Measurements from ENCODE around the gene NUDT19. TPM values are rescaled to one million over a fixed set of nuclear protein-coding genes. Genes with fewer than 3 reads are reported as not detected.
"Not testable (repeated sequence)": the region's sequence is repeated elsewhere in the genome, so short reads cannot be mapped to it uniquely, and the experiment has no call there.

The NUDT19 gene
- total and polyA plus RNA-seq, 9 donors = 3.6 to 13.0 (median 6.3) TPM

- DNase-seq = no peak
- intact Hi-C loops (cut with DNase I) = no loop called here
- no peak for TF ChIP-seq EP300 (IDR thresholded peaks at IDR 0.05)
- no peak for TF ChIP-seq CTCF (IDR thresholded peaks at IDR 0.05)
- TF ChIP-seq POLR2A (IDR thresholded peaks at IDR 0.05) = no peak
Measured at GRCh38 chr19:32688311-32688710, 3.3 kb upstream of the NUDT19 start.

GRCh38 chr19:32691952-32692726, 518 bp downstream of the NUDT19 start:
- Histone ChIP-seq H3K4me1 (ENCODE audit: insufficient read depth) (peaks cover 20% of the 10 kb centered on the region), H3K4me3 (peak overlapping the region; percentile 73), H3K9me3 (no peaks in the 10 kb centered on the region), H3K27me3 (no peaks in the 10 kb centered on the region), H3K27ac (peak overlapping the region in 1 of 2 donors; percentile 18), H3K36me3 (no peaks in the 10 kb centered on the region)
- peak; percentile 23 to 66 (median 38) for DNase-seq
- 0 to 5% (median 1%) methylated on average over 56 to 93 of the region's 93 CpGs for WGBS, 3 donors
- intact Hi-C loops (cut with DNase I) = no loop called here
- TF ChIP-seq EP300 (IDR thresholded peaks at IDR 0.05) (no peak), POLR2A (IDR thresholded peaks at IDR 0.05) (no peak), CTCF (IDR thresholded peaks at IDR 0.05) (no peak)

More at GRCh38 chr19:32688311-32688710, 3.3 kb upstream of the NUDT19 start:
- 81 to 88% (median 87%) methylated on average over 1 of the region's 1 CpG for WGBS, 3 donors
- Histone ChIP-seq H3K9me3 (no peaks in the 10 kb centered on the region), H3K27ac (no peak overlapping the region), H3K4me1 (ENCODE audit: insufficient read depth) (peaks cover 12% of the 10 kb centered on the region), H3K36me3 (no peaks in the 10 kb centered on the region), H3K4me3 (no peak overlapping the region), H3K27me3 (no peaks in the 10 kb centered on the region)

GRCh38 chr19:32692727-32693061, 1.1 kb downstream of the NUDT19 start:
- Histone ChIP-seq H3K4me1 (ENCODE audit: insufficient read depth) (peaks cover 20% of the 10 kb centered on the region), H3K9me3 (no peaks in the 10 kb centered on the region), H3K36me3 (no peaks in the 10 kb centered on the region), H3K4me3 (peak overlapping the region; percentile 73), H3K27me3 (no peaks in the 10 kb centered on the region), H3K27ac (no peak overlapping the region)
- intact Hi-C loops (cut with DNase I) = no loop called here
- DNase-seq = no peak
- no peak for TF ChIP-seq POLR2A (IDR thresholded peaks at IDR 0.05)
- TF ChIP-seq CTCF (IDR thresholded peaks at IDR 0.05) = no peak
- TF ChIP-seq EP300 (IDR thresholded peaks at IDR 0.05) = no peak
- WGBS, 3 donors = 7 to 24% (median 8%) methylated on average over 5 to 7 of the region's 7 CpGs

- H3K27me3 ChIP-seq; H3K27ac ChIP-seq; H3K9me3 ChIP-seq; intact Hi-C loops (cut with DNase I); H3K36me3 ChIP-seq; DNase-seq: not testable (repeated sequence)
- Histone ChIP-seq H3K4me3 (peak overlapping the region; percentile 73), H3K4me1 (ENCODE audit: insufficient read depth) (peaks cover 20% of the 10 kb centered on the region)
- WGBS, 3 donors = 91 to 92% (median 92%) methylated on average over 20 of the region's 20 CpGs
Measured at GRCh38 chr19:32693151-32694108, 1.8 kb downstream of the NUDT19 start.

- 64 to 78% (median 71%) methylated on average over 2 of the region's 2 CpGs for WGBS, 3 donors
- DNase-seq; H3K4me3 ChIP-seq; intact Hi-C loops (cut with DNase I); H3K27me3 ChIP-seq; H3K36me3 ChIP-seq; H3K27ac ChIP-seq; H3K9me3 ChIP-seq: not testable (repeated sequence)
- H3K4me1 ChIP-seq (ENCODE audit: insufficient read depth) = peaks cover 20% of the 10 kb centered on the region
Measured at GRCh38 chr19:32694316-32694715, 2.7 kb downstream of the NUDT19 start.

GRCh38 chr19:32694851-32695250, 3.2 kb downstream of the NUDT19 start:
- intact Hi-C loops (cut with DNase I); DNase-seq; H3K27ac ChIP-seq; H3K4me3 ChIP-seq; H3K9me3 ChIP-seq; H3K36me3 ChIP-seq; H3K27me3 ChIP-seq: not testable (repeated sequence)
- peaks cover 20% of the 10 kb centered on the region for H3K4me1 ChIP-seq (ENCODE audit: insufficient read depth)
- WGBS, 3 donors = 41 to 51% (median 47%) methylated on average over 2 of the region's 2 CpGs

GRCh38 chr19:32695506-32695905, 3.9 kb downstream of the NUDT19 start:
- H3K36me3 ChIP-seq; H3K27me3 ChIP-seq; H3K4me3 ChIP-seq; DNase-seq; intact Hi-C loops (cut with DNase I); H3K27ac ChIP-seq; H3K9me3 ChIP-seq: not testable (repeated sequence)
- H3K4me1 ChIP-seq (ENCODE audit: insufficient read depth) = peaks cover 20% of the 10 kb centered on the region
- WGBS, 3 donors = 83 to 92% (median 90%) methylated on average over 6 of the region's 6 CpGs

- intact Hi-C loops (cut with DNase I); H3K27me3 ChIP-seq; H3K4me3 ChIP-seq; DNase-seq; H3K27ac ChIP-seq; H3K36me3 ChIP-seq; H3K9me3 ChIP-seq: not testable (repeated sequence)
- WGBS, 3 donors = 92 to 94% (median 94%) methylated on average over 3 of the region's 3 CpGs
- H3K4me1 ChIP-seq (ENCODE audit: insufficient read depth) = peaks cover 17% of the 10 kb centered on the region
Measured at GRCh38 chr19:32696771-32697170, 5.2 kb downstream of the NUDT19 start.

Measured in ovary (tissue), 9 donors.